Prostate gland (tissue), 2 donors: Measurements from ENCODE around the gene SLC45A3.

Experiments used
- POLR2A ChIP-seq: fragments of 450-650 bp; IDR thresholded peaks from one replicate; pipeline ENCODE4 v1.6.1; 2016; ENCODE audit warnings: antibody characterized with exemption, mild to moderate bottlenecking
- POLR2AphosphoS5 ChIP-seq: sonication (generic); formaldehyde crosslinking; IDR thresholded peaks from one replicate; pipeline ENCODE4 v1.6.1; 2017; ENCODE audit warnings: antibody characterized with exemption
- TF ChIP-seq, protein P1 (sequence below), 4 experiments: fragments of 200-600 bp in 2 of 4; fragments of 450-650 bp in 2 of 4; sonication (generic) in 2 of 4; IDR thresholded peaks; 1 replicate in 3 of 4; 2 replicates in 1 of 4; pipeline ENCODE4 v1.5.1; 2016 to 2019; ENCODE audit warnings: antibody characterized with exemption in 4 of 4, mild to moderate bottlenecking in 2 of 4, moderate library complexity in 2 of 4

DNA sequence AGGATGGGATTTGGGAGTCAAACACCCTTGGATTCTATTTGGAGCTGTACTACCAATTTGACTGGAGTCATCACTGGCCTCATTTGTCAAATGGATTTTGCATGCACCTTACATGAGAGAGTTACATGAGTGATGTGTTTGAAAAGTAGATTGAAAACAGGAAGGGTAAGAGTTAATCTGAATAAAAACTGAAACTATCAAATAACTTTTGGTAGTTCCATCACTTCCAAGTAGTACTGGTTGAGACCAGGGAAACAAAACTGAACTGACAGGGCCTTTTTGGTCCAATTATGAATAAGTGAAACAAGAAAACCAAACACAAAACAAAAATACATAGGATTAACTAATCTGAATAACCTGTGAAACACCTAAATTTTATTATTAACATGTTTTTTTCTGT is 39.5 kb upstream of the SLC45A3 start:
- TF ChIP-seq, protein P1, sequence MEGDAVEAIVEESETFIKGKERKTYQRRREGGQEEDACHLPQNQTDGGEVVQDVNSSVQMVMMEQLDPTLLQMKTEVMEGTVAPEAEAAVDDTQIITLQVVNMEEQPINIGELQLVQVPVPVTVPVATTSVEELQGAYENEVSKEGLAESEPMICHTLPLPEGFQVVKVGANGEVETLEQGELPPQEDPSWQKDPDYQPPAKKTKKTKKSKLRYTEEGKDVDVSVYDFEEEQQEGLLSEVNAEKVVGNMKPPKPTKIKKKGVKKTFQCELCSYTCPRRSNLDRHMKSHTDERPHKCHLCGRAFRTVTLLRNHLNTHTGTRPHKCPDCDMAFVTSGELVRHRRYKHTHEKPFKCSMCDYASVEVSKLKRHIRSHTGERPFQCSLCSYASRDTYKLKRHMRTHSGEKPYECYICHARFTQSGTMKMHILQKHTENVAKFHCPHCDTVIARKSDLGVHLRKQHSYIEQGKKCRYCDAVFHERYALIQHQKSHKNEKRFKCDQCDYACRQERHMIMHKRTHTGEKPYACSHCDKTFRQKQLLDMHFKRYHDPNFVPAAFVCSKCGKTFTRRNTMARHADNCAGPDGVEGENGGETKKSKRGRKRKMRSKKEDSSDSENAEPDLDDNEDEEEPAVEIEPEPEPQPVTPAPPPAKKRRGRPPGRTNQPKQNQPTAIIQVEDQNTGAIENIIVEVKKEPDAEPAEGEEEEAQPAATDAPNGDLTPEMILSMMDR (IDR thresholded peaks at IDR 0.05): no peak
- TF ChIP-seq POLR2AphosphoS5: no peak
- TF ChIP-seq POLR2A: no peak
